CD4-positive, alpha-beta T cell treated with Interleukin-1 beta for 1 hour (primary cell): ENCODE measurements around the gene ELK3.

Experiments used
- DNase-seq, 2 donors: peaks; one replicate each; pipeline ENCODE4 v3.0.0-alpha.2; 2020 to 2022

ELK3 gene

DNA sequence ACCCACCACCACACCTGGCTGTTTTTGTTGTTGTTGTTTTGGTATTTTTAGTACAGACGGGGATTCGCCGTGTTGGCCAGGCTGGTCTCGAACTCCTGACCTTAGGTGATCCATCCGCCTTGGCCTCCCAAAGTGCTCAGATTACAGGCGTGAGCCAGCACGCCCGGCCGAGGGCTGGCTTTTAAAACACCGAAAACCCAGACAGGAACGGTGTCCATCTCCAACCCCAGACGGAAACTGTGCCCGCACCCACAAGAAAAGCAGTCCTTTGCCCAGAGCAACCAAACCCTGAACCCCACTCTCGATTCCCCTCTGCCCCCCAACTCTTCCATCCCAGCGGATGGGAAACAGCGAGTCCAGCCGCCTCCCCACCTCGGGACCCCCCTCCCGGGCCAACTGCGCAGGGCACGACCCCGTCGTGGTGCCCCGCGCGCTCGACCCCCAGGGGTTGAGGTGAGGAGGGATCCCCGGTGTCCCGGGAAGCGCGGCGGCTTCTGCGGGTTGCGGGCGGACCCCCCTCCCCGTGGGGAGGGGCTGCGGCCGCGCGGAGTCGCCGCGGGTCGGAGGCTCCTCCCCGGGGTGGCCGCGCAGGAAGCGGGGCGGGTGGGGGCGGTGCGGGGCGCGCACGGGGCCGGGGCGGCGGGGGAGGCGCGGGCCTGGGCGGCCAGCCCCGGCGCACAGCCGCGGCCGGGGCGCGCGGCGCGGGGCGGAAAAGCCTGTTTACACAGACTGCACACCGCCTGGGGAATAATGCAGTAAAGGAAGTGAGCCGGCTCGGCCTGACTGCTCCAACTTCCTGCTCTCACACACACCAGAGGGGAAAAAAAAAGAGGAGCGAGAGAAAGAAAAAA lies at the start of gene ELK3:
Gene ELK3 (plus strand): TSS at position 651 of the 851 bp plus-strand sequence.
- peak; percentile 67 to 70 for DNase-seq

- DNase-seq = no peak
These were observed 47.4 kb upstream of the ELK3 start for GRCh38 chr12:96146747-96147146.

DNA sequence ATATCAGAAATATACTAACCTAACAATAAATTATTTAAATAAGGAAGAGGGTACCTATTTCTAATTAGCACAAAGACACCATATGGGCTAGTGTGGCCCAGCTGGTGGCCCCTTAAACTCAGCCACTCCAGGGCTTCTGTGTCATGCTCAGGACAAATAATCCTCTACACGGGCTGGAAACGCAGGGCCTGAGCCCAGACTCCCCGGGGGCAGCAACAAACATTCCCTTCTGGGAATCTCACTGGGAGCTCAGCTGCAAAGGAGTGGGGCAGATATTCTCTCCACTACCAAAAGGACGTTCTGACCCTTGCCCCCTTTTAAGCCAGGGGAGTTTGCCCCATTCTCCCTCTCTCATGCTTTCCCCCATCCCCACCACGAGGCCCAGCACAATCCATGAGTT lies 43.7 kb upstream of the ELK3 start:
- no peak for DNase-seq

DNA sequence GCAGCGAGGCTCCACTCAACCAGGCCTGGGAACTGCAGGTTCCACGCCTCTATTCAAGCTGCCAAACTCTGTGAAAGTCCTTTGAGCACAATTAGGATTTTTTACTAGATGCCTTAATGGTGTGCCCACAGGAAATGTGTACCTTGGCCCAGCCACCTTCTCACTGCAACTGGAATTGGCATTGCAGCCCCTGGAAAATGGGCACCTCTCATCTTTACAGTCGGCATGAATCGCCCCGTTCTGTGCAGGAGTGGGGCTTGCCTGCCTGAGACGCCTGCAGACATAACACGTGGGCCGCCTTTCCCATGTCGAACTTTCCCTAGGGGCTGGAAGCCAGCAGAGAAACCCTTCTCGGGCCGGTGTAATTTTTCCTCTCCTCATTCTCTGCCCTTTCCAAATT lies 42.0 kb upstream of the ELK3 start:
- no peak for DNase-seq

DNA sequence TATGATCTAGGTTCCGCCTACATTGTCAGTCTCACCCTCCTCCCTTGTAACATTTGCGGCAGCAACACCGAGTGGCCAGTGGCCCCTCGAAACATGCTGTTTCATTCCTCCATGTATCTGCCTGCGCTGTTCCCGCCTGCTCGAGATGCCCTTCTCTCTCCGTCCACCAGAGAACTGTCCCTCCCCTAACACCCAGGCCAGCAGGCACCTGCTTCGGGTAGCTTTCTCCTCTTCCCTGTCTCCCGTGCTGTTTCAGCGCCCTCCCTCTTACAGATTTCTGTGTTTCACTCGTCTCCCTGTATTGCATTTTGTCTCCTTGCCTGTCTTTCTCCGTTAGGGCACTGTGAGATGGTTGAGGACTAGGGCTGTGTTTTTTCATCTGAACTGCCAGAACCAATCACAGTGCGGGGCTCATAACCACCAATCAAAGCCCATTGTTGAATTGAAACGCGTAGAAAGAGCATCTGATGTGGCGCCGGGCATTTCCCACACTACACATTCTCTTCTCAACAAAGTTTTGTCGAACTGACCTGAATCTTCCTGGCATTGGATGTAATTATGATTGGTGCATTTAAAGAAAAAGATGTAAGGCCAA lies 40.9 kb upstream of the ELK3 start:
- no peak for DNase-seq

DNA sequence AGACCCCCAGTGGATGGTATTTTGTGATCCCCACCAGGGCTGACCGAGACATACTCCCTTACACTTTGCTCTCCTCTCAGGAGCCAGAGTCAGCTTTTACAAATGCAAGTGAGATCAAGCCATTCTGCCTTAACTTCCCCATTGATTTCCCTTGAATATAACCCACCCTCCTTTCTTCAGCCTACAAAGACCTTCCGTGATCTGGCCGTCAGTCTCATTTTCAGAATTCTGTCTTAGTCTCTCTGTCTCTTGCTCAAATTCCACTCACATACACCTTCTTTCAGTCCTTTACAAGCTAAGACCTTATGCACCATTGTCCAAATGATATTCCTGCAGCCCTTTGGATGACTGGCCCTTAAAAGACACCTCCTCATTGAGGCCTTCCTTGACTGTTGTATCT lies 39.0 kb upstream of the ELK3 start:
- DNase-seq = no peak

DNA sequence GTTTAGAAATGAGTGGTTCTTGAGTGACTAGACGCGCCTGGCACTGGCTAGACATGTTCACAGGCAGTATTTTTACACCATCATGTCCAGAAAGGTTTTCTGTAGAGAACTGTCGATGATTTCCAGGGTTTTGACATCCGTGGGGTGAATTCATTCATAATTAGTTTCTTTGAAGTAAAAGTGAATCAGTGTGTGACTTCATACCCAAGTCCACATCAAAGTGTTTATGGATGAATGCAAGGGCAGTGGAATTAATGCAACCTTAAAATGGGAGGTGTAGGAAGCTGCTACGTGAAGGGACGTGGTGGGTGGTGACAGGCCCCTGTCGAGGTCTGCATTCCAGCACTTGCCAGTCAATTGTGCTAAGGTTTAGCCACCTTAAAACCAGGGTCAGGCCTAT lies 38.4 kb upstream of the ELK3 start:
- no peak for DNase-seq

GRCh38 chr12:96156211-96156610 lies 38.0 kb upstream of the ELK3 start:
- DNase-seq = no peak

- DNase-seq = no peak
These were observed 36.7 kb upstream of the ELK3 start for GRCh38 chr12:96157427-96157826.

GRCh38 chr12:96164951-96165811 lies 29.0 kb upstream of the ELK3 start:
- no peak for DNase-seq

- no peak for DNase-seq
These were observed 27.4 kb upstream of the ELK3 start for GRCh38 chr12:96166765-96167164.

DNA sequence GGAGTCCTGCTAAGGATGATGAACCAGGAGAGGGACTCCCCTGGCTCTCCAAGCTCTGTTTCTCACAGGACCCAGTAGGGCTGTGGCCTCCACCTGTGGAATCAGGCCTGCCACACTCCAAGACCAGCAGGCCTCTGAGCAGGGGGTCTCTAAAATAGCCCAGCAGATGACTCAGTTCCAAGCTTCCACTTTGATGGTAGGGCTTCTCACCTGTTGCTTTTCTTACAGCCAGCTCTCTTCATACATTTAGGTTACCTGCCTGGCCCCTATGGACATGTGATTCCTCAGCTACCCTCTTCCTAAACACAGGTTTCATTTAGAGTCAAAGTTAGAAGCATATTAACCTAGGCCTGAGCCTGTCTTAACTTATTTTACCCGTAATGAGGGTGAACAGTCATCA lies 26.7 kb upstream of the ELK3 start:
- no peak for DNase-seq

GRCh38 chr12:96170328-96170727 lies 23.8 kb upstream of the ELK3 start:
- DNase-seq = no peak

DNA sequence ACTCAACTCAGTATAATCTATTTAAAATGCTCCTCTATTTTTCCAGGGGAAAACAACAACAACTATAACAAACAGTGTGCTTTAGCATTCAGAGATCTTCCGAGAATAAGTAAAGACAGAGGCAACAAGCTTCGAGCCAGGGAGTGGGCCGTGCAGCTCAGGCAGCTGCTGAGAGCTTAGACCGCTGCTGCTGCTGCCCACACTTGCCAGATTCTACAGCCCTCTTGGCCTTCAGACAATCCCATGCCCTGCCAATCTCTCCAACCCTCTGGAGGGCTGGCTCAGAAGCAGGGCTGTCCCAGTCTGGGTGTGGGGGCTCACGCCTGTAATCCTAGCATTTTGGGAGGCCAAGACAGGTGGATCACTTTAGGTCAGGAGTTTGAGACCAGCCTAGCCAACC lies 23.4 kb upstream of the ELK3 start:
- no peak for DNase-seq

DNA sequence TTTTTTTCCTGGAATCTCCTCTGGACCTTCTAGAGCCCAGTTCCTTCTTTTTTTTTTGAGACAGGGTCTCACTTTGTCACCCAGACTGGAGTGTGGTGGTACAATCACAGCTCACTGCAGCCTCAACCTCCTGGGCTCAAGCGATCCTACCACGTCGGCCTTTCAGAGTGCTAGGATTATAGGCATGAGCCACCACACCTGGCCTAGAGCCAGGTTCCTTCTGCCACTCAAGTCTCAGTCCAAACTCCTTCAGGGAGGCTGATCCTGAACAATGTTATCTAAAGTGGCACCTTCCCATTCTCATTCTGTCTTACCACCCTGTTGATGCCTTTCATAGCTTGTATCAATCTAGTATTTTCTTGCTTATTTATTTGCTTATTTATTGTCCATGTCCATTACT lies 22.3 kb upstream of the ELK3 start:
- DNase-seq = no peak

DNA sequence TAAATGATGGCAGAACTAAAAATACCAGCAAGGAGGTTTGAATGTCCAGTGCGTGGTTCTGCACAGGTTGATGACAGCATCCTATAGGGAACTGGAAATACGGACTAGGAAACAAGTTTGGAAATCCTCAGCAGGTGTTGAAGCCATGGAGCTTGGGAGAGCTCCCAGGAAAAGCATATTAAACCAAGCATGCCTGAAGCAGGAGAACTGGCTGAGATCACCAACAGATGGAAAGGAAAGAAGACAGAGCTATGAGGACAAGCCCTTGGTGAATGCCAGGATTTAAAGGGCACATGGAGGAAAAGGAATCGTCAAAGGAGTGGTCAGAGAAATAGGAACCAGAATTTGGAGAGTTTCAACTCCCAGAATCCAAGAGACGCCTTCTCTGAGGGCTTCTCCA lies 21.2 kb upstream of the ELK3 start:
- no peak for DNase-seq

GRCh38 chr12:96176575-96176974 lies 17.6 kb upstream of the ELK3 start:
- no peak for DNase-seq

GRCh38 chr12:96177013-96177412 lies 17.2 kb upstream of the ELK3 start:
- DNase-seq = peak in 1 of 2 donors; percentile 68

DNA sequence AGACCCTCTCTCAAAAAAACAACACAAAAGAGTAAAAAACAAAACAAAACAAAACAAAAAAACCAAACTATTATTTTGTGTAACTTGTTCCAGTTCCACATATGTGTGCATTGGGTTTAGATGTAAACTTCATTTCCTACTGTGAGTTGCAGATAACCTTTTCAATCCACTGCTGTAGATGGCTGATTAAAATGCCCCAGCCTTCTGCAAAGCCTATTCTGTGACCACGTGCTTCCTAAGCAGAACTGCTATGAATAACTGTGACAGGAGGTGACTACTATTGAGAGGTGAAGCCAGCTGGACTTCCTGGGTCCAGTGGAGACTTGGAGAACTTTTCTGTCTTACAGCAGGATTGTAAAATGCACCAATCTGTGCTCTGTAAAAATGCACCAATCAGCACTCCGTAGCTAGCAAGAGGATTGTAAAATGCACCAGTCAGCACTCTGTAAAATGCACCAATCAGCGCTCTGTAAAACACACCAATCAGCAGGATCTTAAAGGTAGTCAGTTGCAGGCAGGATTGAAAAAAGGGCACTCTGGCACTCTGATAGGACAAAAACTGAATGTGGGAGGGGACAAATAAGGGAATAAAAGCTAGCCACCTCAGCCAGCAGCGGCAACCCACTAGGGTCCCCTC lies 10.3 kb upstream of the ELK3 start:
- no peak for DNase-seq

- no peak for DNase-seq
These were observed 8.3 kb upstream of the ELK3 start for GRCh38 chr12:96185914-96186313.

DNA sequence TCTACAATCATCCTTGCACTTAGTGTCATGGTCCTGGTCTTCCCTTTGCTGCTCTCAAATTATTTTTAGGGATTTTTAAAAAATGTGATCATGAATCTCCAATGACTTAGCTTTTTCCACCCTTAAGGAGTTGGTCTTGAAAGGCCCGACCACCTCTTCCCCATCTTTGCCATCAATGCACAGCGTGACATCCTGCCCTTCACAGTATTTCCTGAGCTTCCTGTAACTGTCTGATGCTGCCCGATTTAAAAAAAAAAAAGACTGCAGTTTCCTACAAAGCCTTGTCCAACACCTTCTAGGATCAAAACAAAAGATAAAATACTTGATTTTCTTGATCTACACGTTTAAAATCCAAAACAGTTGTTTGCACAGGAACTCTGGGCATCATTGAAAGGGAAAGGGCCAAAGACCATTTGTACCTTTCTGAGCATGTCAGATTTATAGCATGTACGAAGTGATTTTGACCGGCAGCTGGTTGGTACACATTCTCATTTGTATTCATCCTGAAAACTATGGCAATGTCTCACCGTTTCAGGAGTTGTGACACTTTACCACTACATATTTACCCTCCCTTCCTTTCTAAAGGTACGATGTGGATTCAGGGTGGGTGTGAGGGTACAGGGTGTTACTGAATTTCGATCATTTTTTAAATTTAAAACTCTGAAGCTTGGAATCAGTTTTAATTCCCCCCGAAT lies 7.4 kb upstream of the ELK3 start:
- no peak for DNase-seq

DNA sequence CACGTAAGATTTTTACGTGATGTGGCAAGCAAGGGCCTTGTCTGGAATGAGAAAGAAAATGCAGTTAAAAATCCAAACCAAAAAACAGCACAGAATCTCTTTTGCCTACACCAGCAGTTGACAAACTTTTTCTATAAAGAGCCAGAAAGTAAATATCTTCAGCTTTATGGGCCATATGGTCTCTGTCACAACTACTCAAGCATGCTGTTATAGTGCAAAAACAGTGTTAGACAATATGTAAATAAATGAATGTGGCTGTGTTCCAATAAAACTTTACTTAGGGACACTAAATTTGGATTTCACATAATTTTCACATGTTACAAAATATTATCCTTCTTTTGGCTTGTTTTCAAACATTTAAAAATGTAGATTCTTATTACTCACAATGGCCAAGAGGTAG lies 6.2 kb upstream of the ELK3 start:
- DNase-seq = no peak

DNA sequence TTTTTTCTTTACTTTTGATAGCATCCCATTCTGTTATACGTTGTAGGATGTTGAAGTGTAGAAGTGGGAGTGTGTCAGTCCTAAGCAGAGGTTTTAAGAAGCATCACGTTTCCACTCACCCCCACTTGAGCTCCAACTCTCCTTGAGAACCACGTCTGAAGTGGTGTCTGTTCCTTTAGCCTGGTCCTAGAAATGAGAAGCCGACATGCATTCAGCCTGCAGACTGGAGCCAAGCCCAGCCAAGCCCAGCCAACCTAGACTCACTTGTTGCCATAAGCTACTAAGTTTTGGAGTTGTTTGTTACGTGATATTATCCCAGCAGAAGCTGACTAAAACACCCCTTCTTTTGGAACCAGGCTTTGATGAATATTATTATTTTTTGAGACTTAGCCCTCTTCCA lies 4.4 kb upstream of the ELK3 start:
- DNase-seq = no peak
